HG03457 (cell line): ENCODE data around the gene TRIML2.

Experiments
- ATAC-seq: cut with Tn5 transposase; IDR thresholded peaks from one replicate; pipeline ENCODE4 v1.9.1; 2021; ENCODE audit warnings: moderate number of reproducible peaks; ENCODE audit not compliant: unreplicated experiment

Gene TRIML2

GRCh38 chr4:188109157-188109755 is at the start of gene TRIML2:
Gene TRIML2 (minus strand): TSS chr4:188109603. CDS start chr4:188105368, 4,235 bp downstream.
- ATAC-seq, result no peak

- ATAC-seq, result no peak
These were observed 48.9 kb upstream of the TRIML2 start for GRCh38 chr4:188158336-188158735.

DNA sequence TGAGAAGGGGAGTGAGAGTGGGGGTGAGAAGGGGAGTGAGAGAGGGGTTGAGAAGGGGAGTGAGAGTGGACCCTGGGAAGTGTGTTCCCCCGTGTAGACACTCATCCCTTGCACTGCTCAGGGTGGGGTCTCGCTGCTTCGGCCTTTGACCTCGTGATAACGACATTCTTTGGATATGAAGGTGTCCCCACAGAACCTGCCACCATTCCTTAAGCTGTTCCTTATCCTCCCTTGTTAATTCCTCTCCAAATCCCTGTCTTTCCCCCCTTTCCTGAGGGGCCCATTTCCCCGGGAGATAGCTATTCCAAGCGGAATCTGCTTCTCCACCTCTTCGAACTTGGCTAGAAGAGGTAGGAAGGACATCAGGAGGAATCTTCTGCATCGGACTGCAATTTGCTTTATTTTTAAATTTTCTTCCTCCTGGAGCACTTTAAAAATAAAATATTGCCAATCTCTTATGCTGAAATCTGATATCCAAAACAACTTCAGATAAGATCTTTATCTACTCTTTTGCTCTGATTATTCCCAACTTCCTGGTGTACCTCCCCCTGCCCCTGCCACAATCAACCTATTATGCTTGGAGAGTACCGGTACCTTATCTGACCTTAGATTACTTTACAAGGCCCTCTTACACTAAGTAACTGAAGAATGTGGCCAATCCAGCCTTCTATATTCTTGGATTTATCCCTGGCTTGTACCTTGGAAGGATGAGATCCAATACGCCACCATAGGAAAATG is 45.4 kb upstream of the TRIML2 start:
- no peak for ATAC-seq

DNA sequence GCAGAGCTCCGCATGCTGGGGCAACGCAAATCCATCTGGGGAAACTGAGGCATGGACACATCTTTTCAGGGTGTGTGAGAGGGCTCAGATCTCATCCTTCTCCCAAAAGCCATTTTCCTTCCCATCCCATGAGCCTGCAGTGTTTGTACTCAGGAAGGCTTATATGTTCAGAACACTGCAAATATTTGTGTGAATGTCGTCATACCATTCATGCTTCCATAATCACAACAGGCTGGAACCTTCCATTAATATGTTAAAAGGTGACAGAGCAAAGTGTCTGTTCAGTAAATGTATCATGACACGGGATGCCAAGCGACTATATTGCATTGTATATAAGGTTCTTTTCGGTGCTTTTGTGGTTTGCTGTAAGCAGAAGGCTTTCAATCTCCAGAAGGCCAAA is 38.4 kb upstream of the TRIML2 start:
- ATAC-seq, result no peak

- no peak for ATAC-seq
These were observed 37.8 kb upstream of the TRIML2 start for GRCh38 chr4:188147176-188147575.

DNA sequence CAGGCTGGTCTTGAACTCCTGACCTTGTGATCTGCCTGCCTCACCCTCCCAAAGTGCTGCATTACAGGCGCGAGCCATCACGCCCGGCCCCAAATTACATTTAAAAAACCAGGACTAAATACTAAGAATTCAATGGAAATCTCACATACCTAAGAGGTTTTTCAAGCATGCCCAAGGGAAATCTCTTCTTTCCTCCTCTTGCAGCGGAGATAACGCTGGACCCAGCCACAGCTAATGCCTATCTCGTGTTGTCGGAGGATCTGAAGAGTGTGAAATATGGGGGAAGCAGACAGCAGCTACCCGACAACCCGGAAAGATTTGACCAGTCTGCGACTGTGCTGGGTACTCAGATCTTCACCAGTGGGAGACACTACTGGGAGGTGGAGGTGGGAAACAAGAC is 37.2 kb upstream of the TRIML2 start:
- no peak for ATAC-seq

DNA sequence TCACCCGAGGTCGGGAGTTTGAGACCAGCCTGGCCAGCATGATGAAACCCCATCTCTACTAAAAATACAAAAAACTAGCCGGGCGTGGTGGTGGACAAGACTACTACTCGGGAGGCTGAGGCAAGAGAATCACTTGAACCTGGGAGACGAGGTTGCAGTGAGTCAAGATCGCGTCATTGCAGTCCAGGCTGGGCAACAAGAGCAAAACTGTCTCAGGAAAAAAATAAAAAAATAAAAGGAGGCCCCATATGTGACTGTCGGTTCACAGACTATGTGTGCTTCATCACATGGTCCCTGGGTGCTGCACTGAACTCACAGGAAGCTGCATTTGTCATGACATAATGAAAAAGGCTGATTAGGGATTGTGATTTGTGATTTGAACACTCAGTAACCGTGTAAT is 36.2 kb upstream of the TRIML2 start:
- no peak for ATAC-seq

GRCh38 chr4:188143731-188144130 is 34.3 kb upstream of the TRIML2 start:
- no peak for ATAC-seq

DNA sequence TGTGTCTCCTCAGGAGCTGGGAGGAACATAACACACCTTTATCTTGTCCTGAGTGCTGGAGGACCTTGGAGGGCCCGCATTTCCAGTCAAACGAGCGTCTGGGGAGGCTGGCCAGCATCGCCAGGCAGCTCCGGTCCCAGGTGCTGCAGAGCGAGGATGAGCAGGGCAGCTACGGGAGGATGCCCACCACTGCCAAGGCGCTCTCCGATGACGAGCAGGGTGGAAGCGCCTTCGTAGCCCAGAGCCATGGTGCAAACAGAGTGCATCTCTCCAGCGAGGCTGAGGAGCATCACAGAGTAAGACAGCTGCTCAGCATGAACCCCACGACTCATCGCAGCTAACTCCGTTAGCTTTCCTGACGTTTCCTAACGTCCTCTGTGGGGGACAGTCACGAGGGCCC is 30.3 kb upstream of the TRIML2 start:
- no peak for ATAC-seq

DNA sequence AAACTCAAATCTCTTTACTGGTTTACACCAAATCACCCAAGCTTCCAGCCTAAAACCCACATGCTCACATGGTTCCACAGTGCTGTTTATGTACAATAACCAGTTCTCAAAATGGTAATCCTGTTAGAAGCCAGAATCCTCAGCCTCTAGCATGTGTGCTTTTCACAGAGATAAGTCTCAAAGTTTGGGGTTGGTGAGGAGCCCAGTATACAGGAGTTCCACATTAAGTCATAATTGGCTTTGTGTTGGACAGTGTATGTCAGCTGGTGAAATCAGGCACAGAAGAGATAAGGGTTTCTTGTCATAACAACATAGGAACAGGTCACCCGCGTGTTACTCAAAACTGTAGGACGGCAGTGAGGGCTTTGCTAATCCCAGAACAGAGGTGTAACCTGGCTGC is 29.7 kb upstream of the TRIML2 start, which contains the start of gene TRIML1:
Gene TRIML1, plus strand, starts transcription at position 301 of the 400 bp plus-strand sequence. CDS start 118 bp downstream, outside the sequence.
- no peak for ATAC-seq

DNA sequence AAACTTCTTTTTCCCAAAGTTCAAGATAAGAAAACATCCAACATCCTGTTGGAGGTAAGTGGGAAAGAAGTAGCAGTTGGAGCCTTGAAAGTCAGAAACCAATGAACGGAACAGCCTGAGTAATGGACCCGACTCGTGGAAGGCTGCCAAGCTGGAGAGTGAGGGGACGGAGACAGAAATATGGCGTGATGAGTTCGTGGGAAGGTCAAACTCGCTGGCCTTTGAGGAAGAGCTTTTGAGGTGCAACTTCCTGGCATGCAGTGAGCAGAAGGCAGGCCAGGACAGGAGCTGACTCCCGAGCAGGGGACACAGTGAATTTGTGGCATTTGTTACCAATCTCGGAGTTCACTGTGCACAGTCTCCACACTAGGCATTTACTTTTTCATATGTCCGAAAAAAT is 28.8 kb upstream of the TRIML2 start:
- no peak for ATAC-seq

GRCh38 chr4:188132232-188132631 is 22.8 kb upstream of the TRIML2 start:
- no peak for ATAC-seq

DNA sequence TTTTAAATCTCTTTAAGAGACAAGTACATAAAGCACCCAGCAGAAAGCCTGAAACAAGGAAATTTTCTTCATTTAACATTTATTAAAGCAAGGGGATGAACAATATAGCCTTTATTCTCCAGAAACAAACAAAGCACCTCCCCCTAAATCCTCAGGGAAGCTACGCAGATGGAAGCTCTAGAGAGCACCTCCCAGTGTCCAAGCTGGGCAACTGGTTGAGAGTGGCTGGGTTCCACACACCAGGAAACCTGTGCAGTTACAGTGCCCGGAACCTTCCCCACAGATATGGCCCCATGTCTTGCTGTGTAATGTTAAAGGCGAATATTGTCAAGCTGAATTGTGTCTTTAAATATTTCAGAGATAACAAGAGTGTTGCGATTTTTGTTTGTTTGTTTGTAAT is 21.0 kb upstream of the TRIML2 start:
- no peak for ATAC-seq

DNA sequence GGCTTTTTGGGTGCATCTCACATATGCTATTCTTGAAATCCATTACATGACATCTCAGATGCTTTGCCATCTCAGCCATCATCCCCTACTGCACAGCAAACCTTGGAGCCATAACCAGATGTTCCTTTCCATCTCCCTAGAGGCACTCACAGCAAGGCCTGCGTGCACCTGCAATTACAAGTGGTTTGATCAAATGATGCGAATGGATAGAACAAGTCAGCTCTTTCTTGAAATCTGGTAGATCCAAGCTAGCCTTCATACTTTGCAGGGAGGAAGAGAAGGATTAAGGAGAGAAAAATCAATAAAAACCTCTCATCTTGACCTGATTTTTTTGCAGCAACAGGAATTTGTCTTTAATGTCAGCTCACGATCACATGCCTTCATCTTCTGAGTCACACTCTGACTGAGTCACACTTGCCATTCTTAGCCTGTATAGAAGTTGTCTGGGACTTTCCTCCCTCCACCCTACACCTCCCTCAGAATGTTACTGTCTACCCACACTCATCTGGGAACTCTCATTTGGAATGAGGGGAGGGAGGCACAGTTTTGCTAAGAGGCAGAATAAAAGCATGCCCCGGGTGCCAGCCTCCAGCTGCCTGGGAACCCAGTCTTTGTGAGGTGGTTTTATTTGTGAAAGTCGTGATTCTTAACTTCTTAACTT is 17.9 kb upstream of the TRIML2 start:
- ATAC-seq, result no peak

DNA sequence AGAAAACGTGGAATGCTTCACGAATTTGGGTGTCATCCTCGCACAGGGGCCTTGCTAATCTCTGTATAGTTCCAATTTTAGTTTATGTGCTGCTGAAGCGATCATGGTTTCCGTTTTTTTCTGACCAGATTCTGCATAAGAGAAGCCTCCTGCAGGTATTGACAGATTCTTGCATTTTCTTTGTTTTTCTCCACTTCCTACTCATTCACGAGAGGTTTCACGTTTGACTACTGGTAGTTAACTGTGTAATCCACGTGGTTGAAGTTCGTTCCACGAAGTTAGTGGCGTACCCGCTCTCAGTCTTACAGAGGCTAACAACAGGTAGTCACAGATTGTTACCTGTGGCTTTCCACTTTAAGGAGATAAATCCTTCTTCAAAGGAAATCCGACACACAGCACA is 12.1 kb upstream of the TRIML2 start:
- ATAC-seq, result no peak

DNA sequence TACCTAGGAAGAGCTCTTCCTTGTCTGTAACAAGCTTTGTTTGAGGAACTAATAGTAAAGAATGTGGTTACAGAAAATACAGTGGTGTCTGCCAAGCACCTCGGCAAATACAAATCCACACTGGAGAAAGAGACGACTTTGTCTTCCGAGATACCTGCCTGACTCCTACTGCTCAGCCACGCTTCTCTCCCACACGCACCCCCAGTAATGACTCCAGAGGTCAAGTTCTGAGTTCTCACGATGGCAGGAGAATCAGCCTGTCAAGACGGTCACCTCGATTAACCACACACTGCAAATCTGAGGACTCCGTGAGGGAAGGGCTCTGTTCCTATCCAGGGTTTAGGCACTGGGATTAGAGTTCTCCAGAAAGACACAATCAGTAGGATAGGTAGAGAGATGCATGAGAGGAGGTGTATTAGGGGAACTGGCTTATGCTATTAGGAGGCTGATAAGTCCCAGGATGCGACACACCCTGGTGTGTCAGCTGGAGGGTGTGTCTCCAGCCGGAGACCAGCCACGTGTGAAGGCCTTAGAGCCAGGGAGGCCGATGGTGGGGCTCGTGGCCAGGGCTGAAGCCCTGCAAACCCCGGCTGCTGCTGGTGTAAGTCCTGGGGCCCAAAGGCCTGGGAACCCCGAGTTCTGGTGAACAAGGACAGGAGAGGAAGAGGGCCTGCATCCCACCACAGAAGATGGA is 8.4 kb upstream of the TRIML2 start:
- ATAC-seq, result no peak

DNA sequence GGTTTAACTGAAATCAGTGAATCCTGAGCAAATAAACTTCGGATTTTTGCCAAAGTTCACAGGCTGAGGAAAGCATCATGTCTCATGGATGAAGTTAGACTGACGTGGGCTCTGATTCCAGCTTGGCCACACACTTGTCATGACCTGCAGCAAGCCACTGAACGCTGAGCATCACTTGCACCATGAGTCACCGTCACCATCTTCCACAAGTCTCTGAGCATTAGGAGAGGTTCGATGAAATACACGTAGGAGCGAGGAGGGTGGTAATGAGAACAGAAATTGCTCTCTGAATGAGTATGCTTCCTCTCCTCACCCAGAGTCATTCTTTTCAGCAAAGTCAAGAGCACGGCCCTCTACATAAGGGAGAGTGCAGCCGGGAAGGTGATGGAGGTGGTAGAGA is 3.8 kb upstream of the TRIML2 start:
- ATAC-seq, result no peak

DNA sequence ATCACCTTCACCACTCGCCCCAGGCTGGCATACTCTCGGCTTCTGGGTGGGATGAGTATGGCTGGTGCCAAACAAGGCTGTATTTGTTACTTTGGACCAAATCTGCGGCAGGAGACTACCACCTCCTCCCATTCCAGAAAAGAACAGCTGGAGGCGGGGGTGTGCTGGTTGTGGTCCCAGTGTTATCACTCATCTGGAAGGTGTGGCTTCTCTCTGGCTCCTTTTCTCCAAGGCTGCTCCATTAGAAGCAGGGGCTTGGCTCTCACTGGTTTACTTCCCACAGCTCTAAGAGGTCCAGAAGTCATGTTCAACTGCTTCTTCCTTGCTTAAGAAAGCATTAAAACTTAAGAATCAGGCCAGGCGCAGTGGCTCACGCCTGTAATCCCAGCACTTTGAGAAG is 2.6 kb upstream of the TRIML2 start:
- ATAC-seq, result no peak

DNA sequence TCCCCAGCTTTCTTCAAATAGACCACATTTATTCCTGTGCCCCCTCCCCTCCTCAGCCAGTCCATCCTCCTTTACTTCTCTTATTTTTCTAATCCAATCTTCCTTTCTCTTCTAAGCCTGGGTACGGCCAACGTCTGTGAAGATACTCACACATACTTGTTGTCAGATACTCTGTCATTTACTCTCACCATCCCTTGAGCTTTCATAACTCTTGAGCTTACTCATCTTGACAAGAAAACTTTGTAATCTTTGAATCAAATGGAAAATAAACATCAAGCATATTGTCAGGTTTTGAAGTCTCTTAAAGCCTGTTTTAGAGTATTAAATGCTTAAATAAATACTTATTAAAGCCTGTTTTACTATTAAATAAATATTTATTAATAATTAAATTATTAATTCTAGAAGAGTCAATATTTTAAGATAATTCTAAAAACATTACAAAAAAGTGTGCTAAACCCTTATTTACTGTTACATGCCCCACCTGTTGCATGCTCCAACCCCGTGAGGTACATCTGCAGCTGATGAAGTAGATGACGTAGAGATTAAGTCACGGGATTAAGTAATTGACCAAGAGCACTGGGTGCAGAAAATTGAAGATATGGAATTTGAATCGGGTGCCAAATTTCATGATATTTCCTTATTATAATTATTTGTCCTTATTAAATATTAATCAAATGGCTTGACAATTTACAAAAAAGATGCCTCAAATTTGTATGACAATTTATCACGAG is 1.5 kb upstream of the TRIML2 start:
- ATAC-seq, result no peak

DNA sequence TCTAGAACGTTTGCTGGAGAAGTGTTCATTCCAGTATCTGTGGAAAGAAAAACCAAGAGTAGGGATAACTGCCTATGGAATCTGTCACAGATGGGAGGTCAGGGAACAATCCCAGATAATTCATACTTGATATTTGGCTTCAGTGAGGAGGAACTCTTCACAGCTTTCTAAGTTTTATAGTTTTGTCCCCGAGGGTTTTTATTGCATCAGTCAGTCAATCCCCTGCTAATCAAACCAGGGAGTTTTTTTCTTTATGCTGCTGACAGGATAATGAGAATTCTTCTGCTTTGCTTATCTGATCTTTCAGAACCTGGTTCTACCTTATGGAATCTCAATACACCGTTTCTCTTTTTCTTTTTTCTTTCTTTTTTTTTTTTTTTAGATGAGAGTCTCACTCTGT is 633 bp upstream of the TRIML2 start:
- no peak for ATAC-seq
